HL-60 (cell line): Measurements from ENCODE around the gene MCAM.

Experiments
- DNase-seq, 2 experiments: peaks; one replicate each; pipeline ENCODE4 v3.0.0-alpha.2; 2010 to 2020; ENCODE audit warnings: low read depth in 1 of 2, low spot score in 1 of 2
- H3K27ac ChIP-seq: fragments of 250-450 bp; sonication (Bioruptor Pico); replicated peaks from 2 replicates; pipeline ENCODE4 v1.5.1; 2020; ENCODE audit warnings: mild to moderate bottlenecking, moderate library complexity
- H3K27me3 ChIP-seq: fragments of 250-450 bp; sonication (Bioruptor Pico); 2 replicates; pipeline ENCODE4 v1.5.1; 2021; ENCODE audit warnings: mild to moderate bottlenecking, moderate library complexity; ENCODE audit not compliant: insufficient read depth, poor library complexity, severe bottlenecking
- H3K4me3 ChIP-seq: replicated peaks from 2 replicates; pipeline ENCODE4 v1.5.1; 2011; ENCODE audit warnings: mild to moderate bottlenecking, control low read depth, low read length; ENCODE audit not compliant: insufficient read depth
- GABPA ChIP-seq: IDR thresholded peaks from 2 replicates; pipeline ENCODE4 v1.6.1; 2012; ENCODE audit warnings: low read depth
- POLR2AphosphoS5 ChIP-seq: IDR thresholded peaks from 2 replicates; pipeline ENCODE4 v1.6.1; 2012; ENCODE audit warnings: low read depth
- SPI1 ChIP-seq: IDR thresholded peaks from 2 replicates; pipeline ENCODE4 v1.6.1; 2012; ENCODE audit warnings: low read depth, mild to moderate bottlenecking, borderline replicate concordance
- TF ChIP-seq, protein P1 (sequence below): IDR thresholded peaks from 2 replicates; pipeline ENCODE4 v1.6.1; 2012; ENCODE audit warnings: low read depth; ENCODE audit not compliant: insufficient replicate concordance
- TF ChIP-seq, protein P2 (sequence below): IDR thresholded peaks from one replicate; pipeline ENCODE4 v1.5.1; 2011; ENCODE audit warnings: low read length, control low read depth, inconsistent platforms; ENCODE audit not compliant: insufficient read depth

MCAM gene

DNA sequence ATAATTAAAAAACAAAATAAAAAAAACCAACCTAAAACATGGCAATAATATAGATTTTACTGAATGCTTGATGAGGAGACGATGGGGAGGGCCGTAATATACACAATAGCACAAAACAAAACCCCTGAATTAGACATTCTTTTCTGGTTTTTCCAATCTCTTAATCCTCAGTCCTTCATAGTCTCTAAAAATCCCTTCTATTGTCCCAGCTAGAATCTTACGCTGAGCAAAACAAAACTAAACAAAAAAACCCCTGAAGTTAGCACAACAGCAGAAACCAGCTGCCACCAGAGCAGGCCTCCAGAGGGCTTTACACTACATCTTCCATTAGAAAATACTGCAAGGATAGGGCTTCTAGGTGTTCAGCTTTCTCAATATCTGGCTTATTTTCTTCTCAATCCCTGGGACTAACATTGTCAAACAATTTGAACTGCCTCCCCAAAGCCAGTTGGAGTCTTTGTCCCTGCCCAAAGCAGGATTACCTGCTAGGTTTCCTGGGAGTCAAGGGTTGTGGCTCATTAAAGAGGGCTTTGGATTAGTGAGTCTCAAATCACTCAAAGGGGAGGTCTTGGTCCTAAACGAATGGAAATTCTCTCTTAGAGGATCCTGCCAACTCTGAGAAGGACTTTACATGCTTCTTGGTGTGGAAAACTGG, 15.3 kb upstream of the MCAM start:
- no peak for DNase-seq
- H3K27ac ChIP-seq = no peak overlapping the region
- TF ChIP-seq, protein P1, sequence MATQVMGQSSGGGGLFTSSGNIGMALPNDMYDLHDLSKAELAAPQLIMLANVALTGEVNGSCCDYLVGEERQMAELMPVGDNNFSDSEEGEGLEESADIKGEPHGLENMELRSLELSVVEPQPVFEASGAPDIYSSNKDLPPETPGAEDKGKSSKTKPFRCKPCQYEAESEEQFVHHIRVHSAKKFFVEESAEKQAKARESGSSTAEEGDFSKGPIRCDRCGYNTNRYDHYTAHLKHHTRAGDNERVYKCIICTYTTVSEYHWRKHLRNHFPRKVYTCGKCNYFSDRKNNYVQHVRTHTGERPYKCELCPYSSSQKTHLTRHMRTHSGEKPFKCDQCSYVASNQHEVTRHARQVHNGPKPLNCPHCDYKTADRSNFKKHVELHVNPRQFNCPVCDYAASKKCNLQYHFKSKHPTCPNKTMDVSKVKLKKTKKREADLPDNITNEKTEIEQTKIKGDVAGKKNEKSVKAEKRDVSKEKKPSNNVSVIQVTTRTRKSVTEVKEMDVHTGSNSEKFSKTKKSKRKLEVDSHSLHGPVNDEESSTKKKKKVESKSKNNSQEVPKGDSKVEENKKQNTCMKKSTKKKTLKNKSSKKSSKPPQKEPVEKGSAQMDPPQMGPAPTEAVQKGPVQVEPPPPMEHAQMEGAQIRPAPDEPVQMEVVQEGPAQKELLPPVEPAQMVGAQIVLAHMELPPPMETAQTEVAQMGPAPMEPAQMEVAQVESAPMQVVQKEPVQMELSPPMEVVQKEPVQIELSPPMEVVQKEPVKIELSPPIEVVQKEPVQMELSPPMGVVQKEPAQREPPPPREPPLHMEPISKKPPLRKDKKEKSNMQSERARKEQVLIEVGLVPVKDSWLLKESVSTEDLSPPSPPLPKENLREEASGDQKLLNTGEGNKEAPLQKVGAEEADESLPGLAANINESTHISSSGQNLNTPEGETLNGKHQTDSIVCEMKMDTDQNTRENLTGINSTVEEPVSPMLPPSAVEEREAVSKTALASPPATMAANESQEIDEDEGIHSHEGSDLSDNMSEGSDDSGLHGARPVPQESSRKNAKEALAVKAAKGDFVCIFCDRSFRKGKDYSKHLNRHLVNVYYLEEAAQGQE = no peak
- no peak for TF ChIP-seq GABPA
- TF ChIP-seq POLR2AphosphoS5 = no peak
- TF ChIP-seq, protein P2, sequence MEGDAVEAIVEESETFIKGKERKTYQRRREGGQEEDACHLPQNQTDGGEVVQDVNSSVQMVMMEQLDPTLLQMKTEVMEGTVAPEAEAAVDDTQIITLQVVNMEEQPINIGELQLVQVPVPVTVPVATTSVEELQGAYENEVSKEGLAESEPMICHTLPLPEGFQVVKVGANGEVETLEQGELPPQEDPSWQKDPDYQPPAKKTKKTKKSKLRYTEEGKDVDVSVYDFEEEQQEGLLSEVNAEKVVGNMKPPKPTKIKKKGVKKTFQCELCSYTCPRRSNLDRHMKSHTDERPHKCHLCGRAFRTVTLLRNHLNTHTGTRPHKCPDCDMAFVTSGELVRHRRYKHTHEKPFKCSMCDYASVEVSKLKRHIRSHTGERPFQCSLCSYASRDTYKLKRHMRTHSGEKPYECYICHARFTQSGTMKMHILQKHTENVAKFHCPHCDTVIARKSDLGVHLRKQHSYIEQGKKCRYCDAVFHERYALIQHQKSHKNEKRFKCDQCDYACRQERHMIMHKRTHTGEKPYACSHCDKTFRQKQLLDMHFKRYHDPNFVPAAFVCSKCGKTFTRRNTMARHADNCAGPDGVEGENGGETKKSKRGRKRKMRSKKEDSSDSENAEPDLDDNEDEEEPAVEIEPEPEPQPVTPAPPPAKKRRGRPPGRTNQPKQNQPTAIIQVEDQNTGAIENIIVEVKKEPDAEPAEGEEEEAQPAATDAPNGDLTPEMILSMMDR = no peak
- no peak for TF ChIP-seq SPI1
- H3K4me3 ChIP-seq = no peak overlapping the region
- no peaks in the 10 kb centered on the region for H3K27me3 ChIP-seq

DNA sequence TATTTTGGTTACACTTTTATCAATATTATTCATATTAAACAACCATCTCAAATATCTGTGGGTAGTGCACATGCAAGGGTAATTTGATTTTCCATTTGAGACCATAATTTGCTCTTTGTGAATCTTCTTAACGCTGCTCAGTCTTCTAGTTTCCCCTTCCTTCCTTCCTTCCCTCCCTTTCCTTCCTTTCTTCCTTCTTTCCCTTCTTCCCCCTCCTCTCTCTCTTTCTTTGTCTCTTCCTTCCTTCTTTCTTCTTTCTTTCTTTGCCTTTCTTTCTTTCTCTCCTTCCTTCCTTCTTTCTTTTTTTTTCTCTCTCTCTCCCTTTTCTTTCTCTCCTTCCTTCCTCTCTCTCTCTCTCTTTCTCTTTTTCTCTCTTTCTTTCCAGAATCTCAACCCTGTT, 13.3 kb upstream of the MCAM start:
- no peak overlapping the region for H3K27ac ChIP-seq
- no peak overlapping the region for H3K4me3 ChIP-seq
- H3K27me3 ChIP-seq = no peaks in the 10 kb centered on the region
- DNase-seq = no peak
- TF ChIP-seq POLR2AphosphoS5 (no peak), GABPA (no peak), SPI1 (no peak)
- TF ChIP-seq, protein P2 = no peak
- TF ChIP-seq, protein P1 = no peak

DNA sequence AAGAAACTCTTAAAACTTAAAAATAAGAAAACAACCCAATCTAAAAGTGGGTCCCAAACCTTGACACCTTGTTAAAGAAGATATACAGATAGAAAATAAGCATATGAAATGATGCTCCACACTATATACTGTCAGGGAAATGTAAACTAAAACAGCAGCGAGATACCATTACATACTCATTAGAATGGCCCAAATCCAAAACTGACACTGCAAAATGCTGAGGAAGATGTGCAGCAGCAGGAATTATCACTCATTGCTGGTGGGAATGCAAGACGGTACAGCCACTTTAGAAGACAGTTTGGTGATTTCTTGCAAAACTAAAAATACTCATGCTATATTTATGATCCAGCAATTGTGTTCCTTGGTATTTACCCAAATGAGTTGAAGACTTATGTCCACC, 12.4 kb upstream of the MCAM start:
- no peaks in the 10 kb centered on the region for H3K27me3 ChIP-seq
- TF ChIP-seq SPI1 (no peak), GABPA (no peak)
- no peak overlapping the region for H3K4me3 ChIP-seq
- no peak overlapping the region for H3K27ac ChIP-seq
- no peak for DNase-seq

DNA sequence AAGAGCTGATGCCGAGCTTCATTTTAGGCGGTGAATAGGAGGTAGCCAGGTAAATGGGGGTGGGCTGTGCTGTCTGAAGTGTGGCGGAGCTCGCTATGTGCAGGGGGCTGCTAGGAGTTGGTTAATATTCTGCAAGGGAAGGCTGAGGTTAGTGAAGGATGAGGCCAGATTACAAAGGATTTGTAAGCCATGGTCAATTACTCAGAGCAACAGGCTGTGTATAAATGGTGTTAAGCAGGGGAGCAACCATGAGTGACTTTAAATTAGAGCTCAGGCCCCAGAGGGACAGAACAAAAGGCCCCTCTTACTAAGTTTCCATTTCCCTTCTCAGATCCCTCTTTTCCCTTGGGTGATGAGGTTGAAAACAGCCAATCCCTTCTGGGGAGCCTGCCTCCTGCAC, 7.3 kb upstream of the MCAM start:
- H3K27ac ChIP-seq = no peak overlapping the region
- no peak for TF ChIP-seq GABPA
- TF ChIP-seq, protein P2 = no peak
- no peak for TF ChIP-seq SPI1
- DNase-seq = no peak

More for the DNA sequence above, 7.3 kb upstream of the MCAM start:
- H3K4me3 ChIP-seq = no peak overlapping the region
- H3K27me3 ChIP-seq = peaks cover 3% of the 10 kb centered on the region
